HG02571 (cell line): ENCODE data around the gene GADD45A.
A peak's percentile ranks its signal among the peaks of the same experiment; 100 is the strongest.
"Not testable (repeated sequence)": the region's sequence is repeated elsewhere in the genome, so short reads cannot be mapped to it uniquely, and the experiment has no call there.

ENCODE experiments used
- ATAC-seq: cut with Tn5 transposase; IDR thresholded peaks from one replicate; pipeline ENCODE4 v1.9.1; 2021; ENCODE audit warnings: mild to moderate bottlenecking, moderate library complexity; ENCODE audit not compliant: unreplicated experiment

Gene GADD45A, protein sequence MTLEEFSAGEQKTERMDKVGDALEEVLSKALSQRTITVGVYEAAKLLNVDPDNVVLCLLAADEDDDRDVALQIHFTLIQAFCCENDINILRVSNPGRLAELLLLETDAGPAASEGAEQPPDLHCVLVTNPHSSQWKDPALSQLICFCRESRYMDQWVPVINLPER

DNA sequence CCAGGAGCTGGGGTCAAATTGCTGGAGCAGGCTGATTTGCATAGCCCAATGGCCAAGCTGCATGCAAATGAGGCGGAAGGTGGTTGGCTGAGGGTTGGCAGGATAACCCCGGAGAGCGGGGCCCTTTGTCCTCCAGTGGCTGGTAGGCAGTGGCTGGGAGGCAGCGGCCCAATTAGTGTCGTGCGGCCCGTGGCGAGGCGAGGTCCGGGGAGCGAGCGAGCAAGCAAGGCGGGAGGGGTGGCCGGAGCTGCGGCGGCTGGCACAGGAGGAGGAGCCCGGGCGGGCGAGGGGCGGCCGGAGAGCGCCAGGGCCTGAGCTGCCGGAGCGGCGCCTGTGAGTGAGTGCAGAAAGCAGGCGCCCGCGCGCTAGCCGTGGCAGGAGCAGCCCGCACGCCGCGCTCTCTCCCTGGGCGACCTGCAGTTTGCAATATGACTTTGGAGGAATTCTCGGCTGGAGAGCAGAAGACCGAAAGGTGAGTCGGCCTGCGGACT, at the start of gene GADD45A:
TSS of gene GADD45A (plus strand) at position 135 of the 491 bp plus-strand sequence. CDS start at position 429, 294 bp downstream.
- peak; percentile 86 for ATAC-seq

DNA sequence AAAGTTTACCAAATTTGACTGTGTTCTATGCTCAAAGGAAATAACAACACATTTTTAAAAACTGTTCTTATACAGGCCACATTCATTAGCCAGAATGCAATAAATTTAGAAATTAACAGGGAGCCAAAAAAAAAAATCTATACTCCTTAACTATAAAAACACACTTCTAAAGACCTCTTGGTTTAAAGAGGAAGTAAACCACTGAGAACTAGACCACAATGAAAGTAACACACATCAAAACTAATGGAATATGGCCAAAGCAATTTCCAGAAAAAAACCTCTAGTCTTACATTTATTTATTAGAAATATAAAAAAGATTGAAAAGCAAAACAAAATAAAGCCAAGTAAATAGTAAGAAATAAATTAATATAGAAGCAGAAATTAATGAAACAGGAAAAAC, 48.9 kb upstream of the GADD45A start:
- ATAC-seq: no peak

DNA sequence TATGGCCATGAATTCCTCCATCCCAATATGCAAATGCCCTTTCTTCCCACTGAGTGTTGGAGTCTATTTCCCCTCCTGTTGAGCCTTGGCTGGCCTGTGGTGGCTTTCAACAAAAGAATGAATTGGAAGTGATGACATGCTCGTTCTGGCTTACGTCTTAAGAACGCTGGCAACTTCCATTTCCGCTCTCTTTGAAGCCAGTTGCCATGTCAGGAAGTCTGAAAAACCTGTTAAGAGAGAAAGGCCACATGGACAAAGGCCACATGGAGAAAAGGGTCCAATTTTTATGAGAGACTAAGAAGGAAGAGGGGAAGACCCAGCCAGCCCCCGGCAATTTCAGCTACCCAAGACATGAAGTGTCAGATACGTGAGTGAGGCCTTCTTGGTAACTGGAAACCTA, 45.6 kb upstream of the GADD45A start:
- ATAC-seq: no peak

DNA sequence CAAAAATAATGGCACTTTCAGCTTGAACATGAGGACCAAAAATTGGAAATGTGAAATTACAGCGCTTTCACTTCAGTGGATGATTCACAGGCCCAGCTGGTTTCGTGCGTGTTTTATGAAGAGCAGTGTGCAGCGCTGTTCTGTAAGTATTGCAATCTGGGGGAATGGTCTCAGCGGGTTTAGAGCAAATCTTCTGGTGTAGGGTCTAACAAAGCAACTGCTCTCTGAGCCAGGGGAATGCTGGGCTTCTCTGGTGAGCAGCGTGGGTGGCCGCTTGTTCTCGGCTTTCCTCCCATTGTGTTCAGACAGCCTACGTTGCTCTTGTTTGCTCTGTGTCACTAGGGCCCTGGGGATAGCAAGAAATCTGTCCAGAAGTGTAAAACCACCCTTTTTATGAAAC, 42.4 kb upstream of the GADD45A start:
- ATAC-seq: no peak

DNA sequence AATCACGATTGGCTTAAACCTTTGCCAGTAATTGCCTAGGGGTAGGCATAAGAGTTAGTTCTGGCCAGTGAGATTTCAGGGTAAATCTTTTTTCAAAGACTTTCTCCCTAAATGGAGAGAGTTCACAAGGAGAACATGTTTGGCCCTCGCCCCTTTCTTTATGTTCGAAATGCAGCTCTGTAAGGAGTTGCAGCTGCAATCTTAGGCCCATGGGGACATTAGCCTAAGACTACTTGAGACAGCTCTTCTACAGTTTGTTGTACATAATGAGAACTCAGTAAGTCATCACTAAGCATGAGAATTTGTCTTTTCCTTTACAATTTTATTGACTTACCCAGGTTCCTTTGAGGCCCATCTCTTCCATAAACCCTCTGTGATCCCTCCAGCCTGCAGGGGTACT, 40.4 kb upstream of the GADD45A start:
- no peak for ATAC-seq

DNA sequence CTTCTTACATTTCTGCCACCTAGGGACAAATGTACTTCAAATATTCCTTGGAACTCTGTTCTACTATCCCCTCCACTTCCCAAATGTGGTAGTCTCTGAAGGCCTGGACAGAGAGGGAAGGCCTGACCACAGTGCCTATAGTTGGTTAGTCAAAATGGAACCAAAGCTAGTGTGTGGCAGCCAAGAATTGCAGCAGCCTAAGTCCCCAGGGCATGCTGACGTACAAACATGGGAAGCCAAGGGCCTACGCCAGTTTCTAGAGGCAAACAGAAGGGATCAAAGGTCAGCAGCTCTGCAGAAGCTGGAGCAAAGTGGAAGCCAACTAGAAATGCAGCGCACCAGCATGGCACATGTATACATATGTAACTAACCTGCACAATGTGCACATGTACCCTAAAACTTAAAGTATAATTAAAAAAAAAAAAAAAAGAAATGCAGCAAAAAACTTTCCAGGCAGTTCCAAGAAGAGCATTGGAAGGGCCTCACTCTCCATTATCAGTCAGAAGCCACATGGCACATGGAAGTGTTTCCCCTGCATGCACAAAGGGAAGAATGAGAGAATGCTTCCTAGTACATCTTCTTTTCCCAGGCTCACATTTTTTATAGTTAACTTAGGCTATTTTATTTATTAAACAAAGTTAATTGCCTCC, 39.4 kb upstream of the GADD45A start:
- ATAC-seq: no peak

DNA sequence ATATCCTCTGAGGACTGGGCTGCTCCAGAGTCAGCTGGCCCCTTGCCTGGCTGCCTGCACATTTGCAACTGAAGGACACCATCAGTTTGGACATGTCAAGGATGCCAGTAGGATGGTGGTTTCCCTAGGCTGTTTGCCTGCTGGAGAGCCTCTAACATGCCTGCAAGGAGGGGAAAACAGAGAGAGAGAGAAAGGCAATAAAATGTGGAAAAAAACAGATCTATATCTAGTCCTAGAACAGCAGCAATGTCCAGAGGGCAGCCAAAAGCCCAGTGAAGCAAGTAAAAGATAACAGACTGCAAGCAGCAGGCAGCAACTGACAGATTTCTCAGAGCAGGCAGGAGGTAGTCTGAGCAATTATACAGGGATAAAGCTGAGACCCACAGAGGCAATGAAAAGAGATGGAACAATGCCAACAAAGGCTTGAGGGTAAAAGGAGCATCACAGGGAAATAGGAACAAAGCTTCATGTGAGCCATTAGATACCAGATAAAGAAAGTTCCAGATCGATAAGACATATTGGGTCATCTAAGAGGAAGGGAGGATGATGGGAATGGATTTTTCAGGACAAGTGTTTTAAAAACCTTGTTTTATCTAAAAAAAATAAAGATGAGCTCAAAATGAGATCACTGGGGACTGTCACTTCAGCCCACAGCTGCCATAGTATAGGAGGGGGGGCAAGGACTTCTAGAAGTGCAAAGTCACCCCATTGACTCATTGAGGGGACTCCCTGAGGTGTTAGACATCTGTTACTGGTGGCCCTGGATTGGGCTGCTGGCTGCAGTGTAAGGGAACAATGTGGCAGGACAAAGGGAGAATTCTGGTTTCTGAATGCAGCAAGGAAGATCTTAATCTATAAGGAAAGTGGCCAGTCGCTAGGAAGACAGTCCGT, 38.6 kb upstream of the GADD45A start:
- ATAC-seq: no peak

DNA sequence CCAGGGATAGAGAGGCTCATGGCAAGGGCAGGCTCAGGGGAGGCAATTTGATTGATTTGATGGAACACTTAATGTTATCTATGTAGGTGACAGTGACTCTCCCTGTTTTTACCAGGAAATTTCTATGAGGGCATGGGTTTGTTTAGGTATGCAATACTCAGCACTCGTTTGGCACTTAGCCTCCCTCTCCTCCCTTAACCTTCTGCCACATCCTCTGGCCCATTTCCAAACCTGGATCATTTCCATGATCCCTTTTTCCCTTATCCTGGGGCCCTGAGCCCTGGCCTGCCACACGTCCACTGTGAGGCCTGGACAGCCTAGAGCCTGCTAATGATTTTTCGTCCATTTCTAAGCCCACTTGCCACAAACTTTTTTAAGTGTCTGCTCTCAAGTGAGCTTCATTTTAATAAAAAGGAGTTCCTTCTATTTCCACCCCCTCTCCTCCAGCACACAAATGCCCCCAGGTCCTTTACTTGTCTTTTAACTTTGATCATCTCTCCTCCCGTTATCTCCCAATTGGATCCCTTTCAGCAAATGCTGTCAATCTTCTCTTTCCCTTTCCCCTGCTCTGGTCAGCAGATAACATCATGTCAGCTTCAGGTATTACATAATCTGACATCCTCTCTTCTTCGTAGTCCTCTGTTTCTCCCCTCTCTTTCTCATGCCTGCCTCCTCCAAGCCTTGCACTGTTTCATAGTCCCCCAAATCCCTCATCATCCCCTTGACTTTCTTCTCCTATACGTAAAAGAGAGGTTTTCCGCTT, 37.8 kb upstream of the GADD45A start:
- no peak for ATAC-seq

DNA sequence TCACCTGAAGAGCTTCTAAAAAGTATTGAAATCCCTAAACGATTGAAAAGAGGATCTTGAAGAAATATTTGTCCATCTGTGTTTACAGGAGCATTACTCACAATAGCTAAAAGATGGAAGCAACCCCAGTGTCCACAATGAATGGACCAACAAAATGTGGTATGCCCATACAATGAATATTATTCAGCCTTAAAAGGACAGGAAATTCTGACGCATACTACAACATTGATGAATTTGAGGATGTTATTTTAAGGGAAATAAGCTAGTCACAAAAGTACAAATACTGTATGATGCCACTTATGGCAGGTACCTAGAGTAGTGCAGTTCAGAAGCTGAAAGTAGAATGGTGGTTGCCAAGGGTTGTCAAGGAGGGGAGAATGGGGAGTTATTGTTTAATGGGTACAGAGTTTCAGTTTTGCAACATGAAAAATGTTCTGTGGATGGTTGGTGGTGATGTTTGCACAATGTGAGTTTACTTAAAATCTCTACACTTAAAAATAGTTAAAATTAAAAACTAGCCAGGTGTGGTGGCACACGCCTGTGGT, 37.1 kb upstream of the GADD45A start:
- no peak for ATAC-seq

DNA sequence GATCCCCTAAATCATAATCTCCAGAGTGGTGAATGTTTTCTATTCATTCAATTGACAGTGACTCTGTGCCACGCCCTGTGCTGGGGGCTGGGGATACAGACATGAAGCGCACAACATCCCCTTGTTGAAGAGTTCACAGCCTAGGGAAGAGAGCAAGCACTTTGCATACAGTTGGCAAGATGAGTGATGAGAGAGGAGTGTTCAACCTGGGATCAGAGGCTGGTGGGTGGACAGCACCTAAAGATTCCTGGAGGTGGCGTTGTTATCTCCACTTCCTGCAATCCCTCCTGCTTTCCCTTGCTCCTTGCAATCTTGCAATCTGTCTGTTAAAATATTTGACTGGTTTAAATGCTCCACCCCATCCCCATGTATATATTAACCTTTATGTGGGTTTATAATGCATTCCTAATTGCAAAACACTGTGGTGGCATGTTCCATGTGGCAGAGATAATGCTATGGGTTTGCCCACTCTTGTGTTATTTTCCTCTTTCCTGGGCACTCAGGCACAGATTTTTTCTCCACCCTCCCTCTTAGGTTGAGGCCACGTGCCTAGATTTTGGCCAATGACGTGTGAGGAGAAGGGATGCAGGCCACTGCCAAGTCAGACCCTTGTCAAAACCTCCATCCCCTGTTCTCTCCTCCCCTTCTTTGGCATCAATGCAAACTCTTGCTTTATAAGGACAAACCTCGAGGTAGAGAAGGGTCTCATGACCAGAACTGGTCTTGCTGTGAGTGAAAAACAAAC, 36.2 kb upstream of the GADD45A start:
- no peak for ATAC-seq

DNA sequence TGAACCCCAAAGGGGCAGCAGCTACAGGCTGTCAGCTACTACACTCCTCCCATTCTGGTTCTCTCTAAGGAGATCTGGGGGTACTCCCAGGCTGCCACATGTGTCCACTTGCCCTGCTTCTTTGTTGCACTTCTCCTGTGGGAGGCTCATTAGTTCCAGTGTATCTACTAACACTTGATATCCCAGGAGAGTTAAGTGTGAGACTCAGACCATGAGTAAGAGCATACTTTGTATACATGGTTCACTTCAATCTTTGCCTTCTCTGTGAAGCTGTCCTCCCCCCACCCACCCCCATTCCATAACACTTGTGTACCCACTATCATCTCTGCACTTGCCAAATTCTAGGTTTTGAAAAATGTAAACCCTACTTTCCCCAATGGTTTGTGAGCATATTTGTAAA, 34.9 kb upstream of the GADD45A start:
- ATAC-seq: no peak

DNA sequence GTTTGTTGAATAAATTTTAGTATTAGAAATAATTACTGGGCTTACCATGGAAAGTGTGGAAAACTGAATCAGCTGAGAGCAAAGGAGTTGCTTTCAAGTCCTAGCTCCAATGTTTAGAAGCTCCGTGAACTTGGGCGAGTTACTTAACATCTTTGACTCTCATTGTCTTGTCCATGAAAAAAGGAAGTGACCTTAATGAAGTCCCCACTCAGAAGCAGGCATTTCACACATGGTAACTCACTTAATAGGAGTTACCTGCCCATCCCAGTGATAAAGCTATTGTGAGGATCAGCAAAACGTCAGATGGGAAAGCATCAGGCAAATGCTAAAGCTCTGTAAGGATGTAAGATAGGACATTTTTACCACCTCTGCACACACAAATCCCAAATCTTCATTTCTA, 34.0 kb upstream of the GADD45A start:
- no peak for ATAC-seq

DNA sequence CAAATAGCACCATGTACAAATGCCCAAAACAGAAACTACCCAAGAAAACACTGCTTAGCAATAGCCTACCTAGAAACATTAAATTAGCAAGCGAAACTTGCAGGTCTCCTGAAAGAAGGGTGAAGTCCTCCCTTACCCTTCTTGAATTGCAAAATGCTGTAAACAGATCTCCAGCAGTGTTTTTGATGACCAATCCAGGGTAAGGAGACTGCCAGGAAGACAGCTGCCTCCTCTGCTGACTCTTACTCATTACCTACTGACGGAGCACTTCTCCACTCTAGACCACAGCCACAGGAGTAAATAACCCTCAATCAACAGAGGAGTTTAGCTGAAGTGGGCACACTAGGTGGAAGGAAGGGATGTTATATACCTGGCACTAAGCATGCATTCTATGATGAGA, 32.2 kb upstream of the GADD45A start:
- ATAC-seq: peak; percentile 62

DNA sequence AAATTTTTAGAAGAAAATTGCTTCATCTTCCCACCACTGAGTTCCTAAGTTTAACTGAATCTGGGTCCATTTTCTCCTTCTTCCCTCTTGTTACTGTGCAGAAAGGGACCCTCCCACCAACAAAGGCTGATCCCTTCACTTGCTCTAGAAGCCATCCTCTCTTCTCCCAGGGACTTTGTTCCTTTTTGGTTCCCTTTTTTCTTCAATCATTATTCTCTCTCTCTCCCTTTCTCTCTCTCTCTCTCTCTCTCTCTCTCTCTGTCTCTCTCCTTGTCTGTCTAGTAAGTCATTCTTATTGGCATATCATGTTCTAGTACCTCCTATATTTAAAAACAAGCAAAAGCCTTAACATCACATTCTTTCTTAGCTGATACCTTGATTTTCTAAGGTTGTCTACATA, 31.7 kb upstream of the GADD45A start:
- ATAC-seq: no peak

DNA sequence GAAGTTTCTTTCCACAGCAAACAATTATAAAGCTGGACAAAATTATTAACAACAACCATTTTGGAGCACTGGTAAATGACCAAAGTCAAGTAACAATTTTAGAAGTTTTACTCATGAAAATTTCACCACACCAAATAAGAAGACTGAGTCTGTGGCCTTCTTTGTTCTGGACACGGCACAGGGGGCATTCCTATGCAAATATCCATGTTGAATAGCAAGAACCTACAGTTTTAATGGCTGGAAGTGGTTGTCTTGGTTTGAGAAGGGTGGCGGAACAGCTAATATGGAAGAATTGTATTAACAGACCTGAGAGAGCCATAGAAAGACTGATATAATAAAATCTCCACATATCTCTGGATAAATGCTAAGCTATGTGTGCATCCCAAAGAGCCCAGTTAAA, 29.4 kb upstream of the GADD45A start:
- ATAC-seq: no peak

DNA sequence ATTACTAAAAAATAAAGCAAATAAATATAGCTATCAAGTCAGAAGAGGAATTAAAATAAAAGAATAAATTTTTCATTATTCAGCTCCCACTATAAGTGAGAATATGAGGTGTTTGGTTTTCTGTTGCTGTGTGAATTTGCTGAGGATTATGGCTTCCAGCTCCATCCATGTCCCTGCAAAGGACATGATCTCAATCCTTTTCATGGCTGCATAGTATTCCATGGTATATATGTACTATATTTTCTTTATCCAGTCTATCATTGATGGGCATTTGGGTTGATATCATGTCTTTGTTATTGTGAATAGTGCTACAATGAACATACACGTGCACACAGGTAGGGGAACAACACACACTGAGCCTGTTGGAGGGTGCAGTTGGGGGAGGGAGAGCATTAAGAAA, 27.8 kb upstream of the GADD45A start:
- ATAC-seq: not testable (repeated sequence)

DNA sequence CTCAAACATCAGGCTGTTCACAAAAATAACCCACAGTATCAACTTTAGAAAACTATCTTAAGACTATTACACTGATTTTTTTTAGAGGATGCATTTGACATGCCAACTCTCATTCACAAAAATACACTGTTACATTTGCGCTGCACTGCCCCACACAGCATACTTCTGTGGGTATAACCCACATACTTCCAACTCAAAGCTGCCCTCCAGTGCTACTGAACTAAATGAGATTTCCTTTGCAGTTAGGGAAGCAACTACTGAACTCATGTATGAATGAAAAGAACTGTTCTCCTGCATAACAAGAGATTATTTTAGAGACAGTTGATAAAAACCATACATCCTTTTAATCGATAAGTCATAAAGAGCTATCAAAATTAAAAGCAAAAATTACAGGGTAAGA, 25.8 kb upstream of the GADD45A start:
- no peak for ATAC-seq

DNA sequence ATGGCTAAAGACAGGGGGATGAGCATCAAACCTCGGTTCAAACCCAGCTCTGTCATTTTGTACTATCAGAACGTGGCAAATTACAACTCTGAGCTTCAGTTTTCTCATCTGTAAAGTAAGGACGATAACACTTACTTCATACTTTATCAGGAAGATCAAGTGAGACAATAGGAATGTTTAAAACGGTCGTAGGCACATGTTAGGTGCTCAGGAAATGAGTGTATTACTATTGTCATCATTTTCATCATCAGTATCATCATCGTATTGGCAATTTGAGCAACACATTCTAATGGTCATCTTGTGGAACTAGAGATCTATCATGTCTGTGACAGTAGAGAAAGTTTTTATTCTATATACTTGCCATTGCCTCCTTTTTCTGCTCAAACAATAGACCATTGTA, 22.1 kb upstream of the GADD45A start:
- no peak for ATAC-seq

DNA sequence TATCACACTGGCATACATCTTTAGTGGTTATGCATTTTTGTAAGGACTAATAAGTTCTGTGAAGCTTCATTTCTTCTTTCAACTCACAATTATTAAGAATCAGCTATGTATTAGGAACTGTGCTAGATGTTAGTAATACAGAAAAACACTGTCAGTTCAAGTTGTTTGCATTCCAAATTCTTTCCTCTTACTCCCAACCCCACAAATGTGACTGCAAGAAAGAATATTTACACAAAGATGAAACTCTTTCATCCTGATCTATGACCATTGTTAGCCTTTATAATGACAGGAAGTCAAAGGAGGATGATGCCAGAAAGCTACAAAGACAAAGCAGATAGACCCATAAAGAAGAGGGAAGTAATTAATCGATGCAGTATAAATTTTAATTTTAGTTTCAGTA, 21.0 kb upstream of the GADD45A start:
- no peak for ATAC-seq

DNA sequence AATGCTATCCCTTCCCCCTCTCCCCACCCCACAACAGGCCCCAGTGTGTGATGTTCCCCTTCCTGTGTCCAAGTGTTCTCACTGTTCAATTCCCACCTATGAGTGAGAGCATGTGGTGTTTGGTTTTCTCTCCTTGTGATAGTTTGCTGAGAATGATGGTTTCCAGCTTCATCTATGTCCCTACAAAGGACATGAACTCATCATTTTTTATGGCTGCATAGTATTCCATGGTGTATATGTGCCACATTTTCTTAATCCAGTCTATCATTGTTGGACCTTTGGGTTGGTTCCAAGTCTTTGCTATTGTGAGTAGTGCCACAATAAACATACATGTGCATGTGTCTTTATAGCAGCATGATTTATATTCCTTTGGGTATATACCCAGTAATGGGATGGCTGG, 19.7 kb upstream of the GADD45A start:
- ATAC-seq: not testable (repeated sequence)
